Liver (tissue), 9 donors: ENCODE measurements around the gene CLBA1. TPM values are rescaled to one million over a fixed set of nuclear protein-coding genes. Genes with fewer than 3 reads are reported as not detected.
"Not testable (repeated sequence)": the region's sequence is repeated elsewhere in the genome, so short reads cannot be mapped to it uniquely, and the experiment has no call there.

Experiments
- DNase-seq: peaks from one replicate; pipeline ENCODE4 v3.0.0-alpha.2; 2017; ENCODE audit warnings: low spot score
- H3K27ac ChIP-seq, 2 donors: one replicate each; pipeline ENCODE4 v1.7.0; 2013; ENCODE audit warnings: inconsistent platforms in 2 of 2, low read length in 2 of 2, control low read depth in 1 of 2, low read depth in 1 of 2, mild to moderate bottlenecking in 1 of 2
- H3K27me3 ChIP-seq, 4 donors: one replicate each; pipeline versions ENCODE4 v1.6.1 to v1.7.0; 2013; ENCODE audit warnings: low read length in 3 of 4, inconsistent platforms in 1 of 4, mild to moderate bottlenecking in 1 of 4, moderate library complexity in 1 of 4; ENCODE audit not compliant: control insufficient read depth in 4 of 4, insufficient read depth in 4 of 4
- H3K36me3 ChIP-seq, 4 donors: one replicate each; pipeline versions ENCODE4 v1.6.1 to v1.7.0; 2013; ENCODE audit warnings: low read length in 3 of 4, mild to moderate bottlenecking in 3 of 4, low read depth in 1 of 4, moderate library complexity in 1 of 4; ENCODE audit not compliant: control insufficient read depth in 4 of 4, insufficient read depth in 3 of 4
- H3K4me1 ChIP-seq, 4 donors: one replicate each; pipeline versions ENCODE4 v1.6.1 to v1.7.0; 2013; ENCODE audit warnings: low read length in 3 of 4, mild to moderate bottlenecking in 3 of 4, moderate library complexity in 1 of 4; ENCODE audit not compliant: control insufficient read depth in 4 of 4, insufficient read depth in 4 of 4
- H3K4me3 ChIP-seq, 3 donors: one replicate each; pipeline versions ENCODE4 v1.6.1 to v1.7.0; 2013; ENCODE audit warnings: low read length in 3 of 3, control low read depth in 1 of 3, low read depth in 1 of 3, mild to moderate bottlenecking in 1 of 3
- H3K9ac ChIP-seq, 2 donors: one replicate each; pipeline ENCODE4 v1.7.0; 2013; ENCODE audit warnings: low read length in 2 of 2, mild to moderate bottlenecking in 2 of 2, moderate library complexity in 2 of 2, control low read depth in 1 of 2, low read depth in 1 of 2
- H3K9me3 ChIP-seq, 4 donors: one replicate each; pipeline versions ENCODE4 v1.6.1 to v1.7.0; 2013; ENCODE audit warnings: low read length in 3 of 4; ENCODE audit not compliant: control insufficient read depth in 4 of 4
- FOXA2 ChIP-seq: IDR thresholded peaks from 2 replicates; pipeline ENCODE4 v1.6.1; 2016; ENCODE audit warnings: antibody characterized with exemption
- GABPA ChIP-seq, 2 donors: IDR thresholded peaks in 1 of 2; conservative IDR thresholded peaks in 1 of 2; 2 replicates each; pipeline ENCODE4 v1.6.1; 2016; ENCODE audit warnings: antibody characterized with exemption in 2 of 2, mild to moderate bottlenecking in 1 of 2, moderate library complexity in 1 of 2
- HNF4A ChIP-seq, 2 donors: conservative IDR thresholded peaks; 2 replicates each; pipeline ENCODE4 v1.6.1; 2016; ENCODE audit warnings: antibody characterized with exemption in 2 of 2, mild to moderate bottlenecking in 2 of 2
- HNF4G ChIP-seq: IDR thresholded peaks from 2 replicates; pipeline ENCODE4 v1.6.1; 2016; ENCODE audit warnings: antibody characterized with exemption
- JUND ChIP-seq, 2 donors: IDR thresholded peaks; 2 replicates each; pipeline ENCODE4 v1.6.1; 2016; ENCODE audit warnings: antibody characterized with exemption in 2 of 2
- NR2F2 ChIP-seq: IDR thresholded peaks from 2 replicates; pipeline ENCODE4 v1.6.1; 2016; ENCODE audit warnings: antibody characterized with exemption
- RXRA ChIP-seq, 2 donors: IDR thresholded peaks; 2 replicates each; pipeline ENCODE4 v1.6.1; 2017 to 2018; ENCODE audit warnings: antibody characterized with exemption in 2 of 2, mild to moderate bottlenecking in 1 of 2
- SP1 ChIP-seq: IDR thresholded peaks from 2 replicates; pipeline ENCODE4 v1.6.1; 2018; ENCODE audit warnings: antibody characterized with exemption, mild to moderate bottlenecking
- YY1 ChIP-seq: IDR thresholded peaks from 2 replicates; pipeline ENCODE4 v1.6.1; 2016; ENCODE audit warnings: antibody characterized with exemption, mild to moderate bottlenecking
- WGBS: extraction: QIAGEN DNeasy Blood & Tissue Kit; methylation state at CpG from one replicate; pipeline ENCODE4 v1.1.7; 2013; 5-methylcytosine and 5-hydroxymethylcytosine counted together
- polyA plus RNA-seq, 2 donors: library from polyadenylated mRNA; stranded (reverse) in 1 of 2; unstranded in 1 of 2; fragments of 200-250 nt in 1 of 2; fragments of >200 nt in 1 of 2; fragmentation: Nextera tagmentation in 1 of 2; extraction: Ambion mirVana in 1 of 2; gene quantifications; one replicate each; pipeline versions ENCODE4 v1.2.1 to v1.2.3, GENCODE V29; 2013 to 2015
- total RNA-seq, 2 donors: library from RNA; depleted of rRNA; stranded (reverse); fragments of >200 nt; gene quantifications; one replicate each; pipeline ENCODE4 v1.2.3, GENCODE V29; 2014
- TF ChIP-seq, protein P1 (sequence below): fragments of 150-350 bp; IDR thresholded peaks from 2 replicates; pipeline ENCODE4 v1.5.1; 2017; ENCODE audit warnings: improper control_type of control experiment, low read depth, low read length; ENCODE audit not compliant: missing input control
- TF ChIP-seq, protein P2 (sequence below): IDR thresholded peaks from 2 replicates; pipeline ENCODE4 v1.6.1; 2016; ENCODE audit warnings: antibody characterized with exemption, mild to moderate bottlenecking
- TF ChIP-seq, protein P3 (sequence below): IDR thresholded peaks from 2 replicates; pipeline ENCODE4 v1.6.1; 2016; ENCODE audit warnings: antibody characterized with exemption
- donor health status: healthy.
- donor health status: healthy.
- donor health status: healthy.
- donor health status: healthy.
- donor health status: healthy.

Gene CLBA1
- total and polyA plus RNA-seq, 4 donors = 0.98 to 3.9 (median 2.3) TPM

DNA sequence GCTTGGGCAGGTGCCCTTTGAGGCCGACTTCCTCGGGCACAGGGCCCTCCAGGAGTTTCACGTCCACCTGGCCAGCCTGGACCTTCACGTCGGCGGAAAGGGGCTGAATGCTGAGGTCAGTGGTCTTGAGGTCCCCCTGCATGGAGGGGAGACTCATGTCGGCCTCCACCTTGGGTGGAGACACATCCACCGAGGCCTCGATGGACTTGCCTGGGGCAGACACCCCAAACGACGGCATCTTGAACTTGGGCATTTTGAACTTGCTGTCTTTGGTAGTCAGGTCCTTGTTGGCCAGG is 36.9 kb upstream of the CLBA1 start:
- Histone ChIP-seq H3K9ac (no peak overlapping the region), H3K9me3 (no peaks in the 10 kb centered on the region), H3K36me3 (no peaks in the 10 kb centered on the region), H3K4me3 (no peak overlapping the region), H3K27ac (no peak overlapping the region), H3K4me1 (no peaks in the 10 kb centered on the region), H3K27me3 (no peaks in the 10 kb centered on the region)
- no peak for DNase-seq
- TF ChIP-seq YY1 = no peak
- TF ChIP-seq, protein P1, sequence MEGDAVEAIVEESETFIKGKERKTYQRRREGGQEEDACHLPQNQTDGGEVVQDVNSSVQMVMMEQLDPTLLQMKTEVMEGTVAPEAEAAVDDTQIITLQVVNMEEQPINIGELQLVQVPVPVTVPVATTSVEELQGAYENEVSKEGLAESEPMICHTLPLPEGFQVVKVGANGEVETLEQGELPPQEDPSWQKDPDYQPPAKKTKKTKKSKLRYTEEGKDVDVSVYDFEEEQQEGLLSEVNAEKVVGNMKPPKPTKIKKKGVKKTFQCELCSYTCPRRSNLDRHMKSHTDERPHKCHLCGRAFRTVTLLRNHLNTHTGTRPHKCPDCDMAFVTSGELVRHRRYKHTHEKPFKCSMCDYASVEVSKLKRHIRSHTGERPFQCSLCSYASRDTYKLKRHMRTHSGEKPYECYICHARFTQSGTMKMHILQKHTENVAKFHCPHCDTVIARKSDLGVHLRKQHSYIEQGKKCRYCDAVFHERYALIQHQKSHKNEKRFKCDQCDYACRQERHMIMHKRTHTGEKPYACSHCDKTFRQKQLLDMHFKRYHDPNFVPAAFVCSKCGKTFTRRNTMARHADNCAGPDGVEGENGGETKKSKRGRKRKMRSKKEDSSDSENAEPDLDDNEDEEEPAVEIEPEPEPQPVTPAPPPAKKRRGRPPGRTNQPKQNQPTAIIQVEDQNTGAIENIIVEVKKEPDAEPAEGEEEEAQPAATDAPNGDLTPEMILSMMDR = no peak
- TF ChIP-seq HNF4G = no peak
- no peak for TF ChIP-seq JUND (IDR thresholded peaks at IDR 0.05)
- TF ChIP-seq RXRA (IDR thresholded peaks at IDR 0.05) = no peak
- TF ChIP-seq FOXA2 = no peak
- TF ChIP-seq, protein P2, sequence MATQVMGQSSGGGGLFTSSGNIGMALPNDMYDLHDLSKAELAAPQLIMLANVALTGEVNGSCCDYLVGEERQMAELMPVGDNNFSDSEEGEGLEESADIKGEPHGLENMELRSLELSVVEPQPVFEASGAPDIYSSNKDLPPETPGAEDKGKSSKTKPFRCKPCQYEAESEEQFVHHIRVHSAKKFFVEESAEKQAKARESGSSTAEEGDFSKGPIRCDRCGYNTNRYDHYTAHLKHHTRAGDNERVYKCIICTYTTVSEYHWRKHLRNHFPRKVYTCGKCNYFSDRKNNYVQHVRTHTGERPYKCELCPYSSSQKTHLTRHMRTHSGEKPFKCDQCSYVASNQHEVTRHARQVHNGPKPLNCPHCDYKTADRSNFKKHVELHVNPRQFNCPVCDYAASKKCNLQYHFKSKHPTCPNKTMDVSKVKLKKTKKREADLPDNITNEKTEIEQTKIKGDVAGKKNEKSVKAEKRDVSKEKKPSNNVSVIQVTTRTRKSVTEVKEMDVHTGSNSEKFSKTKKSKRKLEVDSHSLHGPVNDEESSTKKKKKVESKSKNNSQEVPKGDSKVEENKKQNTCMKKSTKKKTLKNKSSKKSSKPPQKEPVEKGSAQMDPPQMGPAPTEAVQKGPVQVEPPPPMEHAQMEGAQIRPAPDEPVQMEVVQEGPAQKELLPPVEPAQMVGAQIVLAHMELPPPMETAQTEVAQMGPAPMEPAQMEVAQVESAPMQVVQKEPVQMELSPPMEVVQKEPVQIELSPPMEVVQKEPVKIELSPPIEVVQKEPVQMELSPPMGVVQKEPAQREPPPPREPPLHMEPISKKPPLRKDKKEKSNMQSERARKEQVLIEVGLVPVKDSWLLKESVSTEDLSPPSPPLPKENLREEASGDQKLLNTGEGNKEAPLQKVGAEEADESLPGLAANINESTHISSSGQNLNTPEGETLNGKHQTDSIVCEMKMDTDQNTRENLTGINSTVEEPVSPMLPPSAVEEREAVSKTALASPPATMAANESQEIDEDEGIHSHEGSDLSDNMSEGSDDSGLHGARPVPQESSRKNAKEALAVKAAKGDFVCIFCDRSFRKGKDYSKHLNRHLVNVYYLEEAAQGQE = no peak
- no peak for TF ChIP-seq NR2F2
- TF ChIP-seq HNF4A (conservative IDR thresholded peaks at IDR 0.05) = no peak
- TF ChIP-seq SP1 = no peak
- TF ChIP-seq GABPA (IDR thresholded peaks at IDR 0.05 in 1 of 2, conservative IDR thresholded peaks at IDR 0.05 in 1 of 2) = no peak
- WGBS = 95% methylated on average over 11 of the region's 11 CpGs

DNA sequence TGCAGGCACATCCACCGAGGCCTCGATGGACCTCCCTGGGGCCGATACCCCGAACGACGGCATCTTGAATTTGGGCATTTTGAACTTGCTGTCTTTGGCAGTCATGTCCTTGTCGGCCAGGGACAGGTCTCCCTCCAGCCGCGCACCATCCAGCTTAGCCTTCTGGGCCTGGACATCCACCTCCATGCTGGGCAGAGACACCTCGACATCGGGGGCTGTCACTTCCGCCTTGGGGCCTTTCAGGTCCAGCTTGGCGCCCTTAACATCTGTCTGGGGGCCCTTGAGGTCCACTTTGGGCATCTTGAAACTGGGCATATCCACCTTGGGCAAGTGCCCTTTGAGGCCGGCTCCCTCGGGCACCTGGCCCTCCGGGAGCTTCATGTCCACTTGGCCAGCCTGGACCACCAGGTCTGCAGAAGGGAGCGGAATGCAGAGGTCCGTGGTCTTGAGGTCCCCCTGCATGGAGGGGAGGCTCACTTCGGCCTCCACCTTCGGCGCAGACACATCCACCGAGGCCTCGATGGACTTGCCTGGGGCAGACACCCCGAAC is 36.1 kb upstream of the CLBA1 start:
- not testable (repeated sequence) for H3K36me3 ChIP-seq, H3K9ac ChIP-seq, H3K9me3 ChIP-seq, H3K4me1 ChIP-seq, H3K4me3 ChIP-seq, H3K27ac ChIP-seq, DNase-seq, H3K27me3 ChIP-seq
- 94% methylated on average over 22 of the region's 24 CpGs for WGBS

DNA sequence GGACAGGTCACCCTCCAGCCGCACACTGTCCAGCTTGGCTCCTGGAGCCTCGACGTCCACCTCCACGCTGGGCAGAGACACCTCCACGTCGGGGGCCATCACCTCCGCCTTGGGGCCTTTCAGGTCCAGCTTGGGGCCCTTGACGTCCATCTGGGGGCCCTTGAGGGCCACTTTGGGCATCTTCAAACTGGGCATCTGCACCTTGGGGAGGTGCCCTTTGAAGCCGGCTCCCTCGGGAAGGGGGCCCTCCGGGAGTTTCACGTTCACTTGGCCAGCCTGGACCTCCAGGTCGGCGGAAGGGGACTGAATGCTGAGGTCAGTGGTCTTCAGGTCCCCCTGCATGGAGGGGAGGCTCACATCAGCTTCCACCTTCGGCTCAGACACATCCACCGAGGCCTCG is 35.6 kb upstream of the CLBA1 start:
- Histone ChIP-seq H3K4me1 (no peaks in the 10 kb centered on the region), H3K9me3 (no peaks in the 10 kb centered on the region), H3K4me3 (no peak overlapping the region), H3K27ac (no peak overlapping the region), H3K36me3 (no peaks in the 10 kb centered on the region), H3K9ac (no peak overlapping the region), H3K27me3 (no peaks in the 10 kb centered on the region)
- WGBS = 90% methylated on average over 17 of the region's 17 CpGs
- DNase-seq = no peak
- TF ChIP-seq FOXA2 = no peak
- TF ChIP-seq, protein P3, sequence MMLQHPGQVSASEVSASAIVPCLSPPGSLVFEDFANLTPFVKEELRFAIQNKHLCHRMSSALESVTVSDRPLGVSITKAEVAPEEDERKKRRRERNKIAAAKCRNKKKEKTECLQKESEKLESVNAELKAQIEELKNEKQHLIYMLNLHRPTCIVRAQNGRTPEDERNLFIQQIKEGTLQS = no peak
- TF ChIP-seq, protein P2 = no peak

DNA sequence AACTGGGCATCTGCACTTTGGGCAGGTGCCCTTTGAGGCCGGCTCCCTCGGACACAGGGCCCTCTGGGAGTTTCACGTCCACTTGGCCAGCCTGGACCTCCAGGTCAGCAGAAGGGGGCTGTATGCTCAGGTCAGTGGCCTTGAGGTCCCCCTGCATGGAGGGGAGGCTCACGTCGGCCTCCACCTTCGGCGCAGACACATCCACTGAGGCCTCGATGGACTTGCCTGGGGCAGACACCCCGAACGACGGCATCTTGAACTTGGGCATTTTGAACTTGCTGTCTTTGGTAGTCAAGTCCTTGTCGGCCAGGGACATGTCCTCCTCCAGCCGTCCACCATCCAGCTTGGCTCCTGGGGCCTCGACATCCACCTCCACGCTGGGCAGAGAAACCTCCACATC is 34.9 kb upstream of the CLBA1 start:
- H3K4me1 ChIP-seq, H3K9ac ChIP-seq, H3K36me3 ChIP-seq, DNase-seq, H3K27me3 ChIP-seq, H3K9me3 ChIP-seq, H3K27ac ChIP-seq, H3K4me3 ChIP-seq: not testable (repeated sequence)
- WGBS = 94% methylated on average over 15 of the region's 15 CpGs
